GM18951 (cell line): ENCODE data around the gene MGAM2.

Experiments
- POLR2A ChIP-seq: IDR thresholded peaks from 4 replicates; pipeline ENCODE4 v1.6.1; 2011; ENCODE audit warnings: mild to moderate bottlenecking; ENCODE audit not compliant: insufficient read length, insufficient read depth; ENCODE audit errors: extremely low read depth
- in situ Hi-C: fragments of 300-500 bp; cut with MboI; formaldehyde crosslinking; loops from one replicate; pipeline ENCODE4 v1.12.0; 2022; ENCODE audit warnings: low sequenced_read_pairs, mixed read lengths, inconsistent platforms; ENCODE audit not compliant: unreplicated experiment

Gene MGAM2

GRCh38 chr7:142134909-142135308 lies 23.4 kb downstream of the MGAM2 start:
- no peak for TF ChIP-seq POLR2A
- in situ Hi-C loops = no loop called here

GRCh38 chr7:142138996-142139395 lies 27.5 kb downstream of the MGAM2 start:
- in situ Hi-C loops = no loop called here
- no peak for TF ChIP-seq POLR2A

GRCh38 chr7:142139597-142140400 lies 28.3 kb downstream of the MGAM2 start:
- in situ Hi-C loops = no loop called here
- TF ChIP-seq POLR2A = no peak

DNA sequence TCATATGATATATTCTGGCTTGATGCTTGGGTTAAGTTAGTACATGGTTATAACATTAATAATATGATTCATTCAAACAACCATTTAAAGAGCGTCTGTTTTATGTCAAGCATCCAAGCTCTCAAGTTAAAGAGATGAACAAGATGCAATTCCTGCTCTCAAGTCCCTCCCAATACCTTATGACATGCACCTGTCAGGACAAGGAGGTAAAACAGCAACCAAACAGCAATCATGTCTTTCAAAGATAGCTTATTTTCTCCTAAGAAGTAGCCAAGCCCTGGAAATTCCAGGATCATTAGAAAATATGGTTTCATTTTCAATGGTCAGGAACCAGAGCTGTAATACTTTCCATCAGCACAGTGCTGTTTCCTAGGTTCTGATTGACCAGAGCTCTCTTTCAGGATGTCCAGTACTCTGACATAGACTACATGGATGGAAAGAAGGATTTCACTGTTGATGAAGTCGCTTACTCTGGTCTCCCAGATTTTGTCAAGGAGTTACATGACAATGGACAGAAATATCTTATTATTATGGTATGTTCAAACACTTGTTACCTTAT lies 29.0 kb downstream of the MGAM2 start:
- in situ Hi-C loops = no loop called here
- no peak for TF ChIP-seq POLR2A

- no peak for TF ChIP-seq POLR2A
- in situ Hi-C loops = no loop called here
These were observed 31.2 kb downstream of the MGAM2 start for GRCh38 chr7:142142702-142143101.

- no peak for TF ChIP-seq POLR2A
These were observed 34.6 kb downstream of the MGAM2 start for GRCh38 chr7:142146124-142146523.

DNA sequence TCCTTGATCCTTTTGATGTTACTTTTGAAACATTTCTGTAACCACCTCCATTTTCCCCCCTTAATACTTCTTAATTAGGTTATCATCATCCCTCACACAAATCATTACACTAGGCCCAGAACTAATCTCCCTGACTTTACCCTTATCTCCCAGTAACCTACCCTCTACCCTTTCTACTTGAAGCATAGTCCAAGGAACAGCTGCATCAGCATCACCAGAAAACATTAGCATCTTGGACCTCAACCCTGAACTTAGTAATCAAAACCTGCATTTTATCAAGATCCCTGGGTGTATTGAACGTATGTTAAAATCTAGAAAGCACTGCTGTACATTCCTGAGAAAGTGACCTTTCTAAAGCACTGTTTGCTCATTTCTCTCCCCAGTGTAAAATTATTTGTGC lies 38.8 kb downstream of the MGAM2 start:
- no peak for TF ChIP-seq POLR2A
- in situ Hi-C loops = no loop called here

More at GRCh38 chr7:142146124-142146523, 34.6 kb downstream of the MGAM2 start:
- in situ Hi-C loops = no loop called here

- no peak for TF ChIP-seq POLR2A
- in situ Hi-C loops = no loop called here
These were observed 39.4 kb downstream of the MGAM2 start for GRCh38 chr7:142150869-142151268.

DNA sequence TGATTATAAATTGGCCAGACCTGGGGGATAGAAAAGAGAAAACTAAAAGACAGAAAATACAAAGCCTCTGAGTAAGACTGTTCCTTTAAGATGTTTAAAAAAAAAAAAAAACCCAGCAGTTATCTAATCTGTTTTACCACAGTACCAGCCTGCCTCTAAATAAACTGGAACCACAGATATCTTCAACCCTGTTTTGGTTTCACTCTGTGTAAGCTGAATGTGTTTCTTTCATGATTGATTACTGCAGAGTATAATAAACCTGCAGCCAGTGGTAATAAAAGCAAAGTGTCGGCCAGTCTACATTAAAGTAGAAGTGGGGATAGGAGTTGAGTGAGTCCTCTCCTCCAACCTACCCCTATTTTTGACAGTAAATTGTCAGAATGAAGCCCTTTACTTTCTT lies 40.6 kb downstream of the MGAM2 start:
- TF ChIP-seq POLR2A = no peak
- in situ Hi-C loops = no loop called here

DNA sequence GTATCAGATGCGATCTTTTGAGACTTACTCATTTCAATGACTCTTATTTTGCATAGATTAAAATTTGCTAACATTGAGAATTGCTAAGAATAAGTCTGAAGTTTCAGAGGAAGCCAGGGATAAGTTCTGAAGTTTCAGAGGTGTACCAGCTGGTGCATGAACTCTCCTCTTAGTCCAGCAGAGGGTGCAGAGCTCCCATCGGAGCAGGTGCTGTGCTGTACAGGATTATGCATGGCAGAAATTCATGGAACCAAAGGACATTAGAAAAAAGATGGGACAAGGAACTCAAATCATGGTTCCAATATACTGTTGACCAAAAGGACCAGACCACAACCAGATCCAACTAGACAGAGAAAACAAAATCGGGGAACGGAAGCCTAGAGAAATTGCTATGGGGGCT lies 41.9 kb downstream of the MGAM2 start:
- TF ChIP-seq POLR2A = no peak
- in situ Hi-C loops = no loop called here

GRCh38 chr7:142158736-142159496 lies 47.4 kb downstream of the MGAM2 start:
- in situ Hi-C loops = no loop called here
- TF ChIP-seq POLR2A = no peak

GRCh38 chr7:142161921-142162320 lies 50.4 kb downstream of the MGAM2 start:
- no peak for TF ChIP-seq POLR2A
- in situ Hi-C loops = no loop called here

GRCh38 chr7:142168746-142169145 lies 57.2 kb downstream of the MGAM2 start:
- in situ Hi-C loops = no loop called here
- no peak for TF ChIP-seq POLR2A
